Peyer's patch (tissue), 4 donors: Measurements from ENCODE around the gene SIGLEC9.

ENCODE experiments used
- POLR2A ChIP-seq, 2 donors: fragments of 450-650 bp; IDR thresholded peaks; one replicate each; pipeline ENCODE4 v1.5.1; 2017; ENCODE audit warnings: antibody characterized with exemption in 2 of 2, mild to moderate bottlenecking in 2 of 2, moderate library complexity in 2 of 2
- TF ChIP-seq, protein P1 (sequence below), 6 experiments: fragments of 450-650 bp in 4 of 6; fragments of 200-600 bp in 2 of 6; sonication (generic) in 1 of 6; IDR thresholded peaks; one replicate each; pipeline ENCODE4 v1.5.1; 2017 to 2019; ENCODE audit warnings: antibody characterized with exemption in 6 of 6, mild to moderate bottlenecking in 3 of 6, moderate library complexity in 1 of 6

GRCh38 chr19:51140441-51140840 lies 15.7 kb downstream of the SIGLEC9 start:
- TF ChIP-seq, protein P1, sequence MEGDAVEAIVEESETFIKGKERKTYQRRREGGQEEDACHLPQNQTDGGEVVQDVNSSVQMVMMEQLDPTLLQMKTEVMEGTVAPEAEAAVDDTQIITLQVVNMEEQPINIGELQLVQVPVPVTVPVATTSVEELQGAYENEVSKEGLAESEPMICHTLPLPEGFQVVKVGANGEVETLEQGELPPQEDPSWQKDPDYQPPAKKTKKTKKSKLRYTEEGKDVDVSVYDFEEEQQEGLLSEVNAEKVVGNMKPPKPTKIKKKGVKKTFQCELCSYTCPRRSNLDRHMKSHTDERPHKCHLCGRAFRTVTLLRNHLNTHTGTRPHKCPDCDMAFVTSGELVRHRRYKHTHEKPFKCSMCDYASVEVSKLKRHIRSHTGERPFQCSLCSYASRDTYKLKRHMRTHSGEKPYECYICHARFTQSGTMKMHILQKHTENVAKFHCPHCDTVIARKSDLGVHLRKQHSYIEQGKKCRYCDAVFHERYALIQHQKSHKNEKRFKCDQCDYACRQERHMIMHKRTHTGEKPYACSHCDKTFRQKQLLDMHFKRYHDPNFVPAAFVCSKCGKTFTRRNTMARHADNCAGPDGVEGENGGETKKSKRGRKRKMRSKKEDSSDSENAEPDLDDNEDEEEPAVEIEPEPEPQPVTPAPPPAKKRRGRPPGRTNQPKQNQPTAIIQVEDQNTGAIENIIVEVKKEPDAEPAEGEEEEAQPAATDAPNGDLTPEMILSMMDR (IDR thresholded peaks at IDR 0.05) = no peak
- no peak for TF ChIP-seq POLR2A (IDR thresholded peaks at IDR 0.05)
